Stomach (tissue), 4 donors: ENCODE measurements around the gene PRAMEF12.

Experiments
- CTCF ChIP-seq, 7 experiments: fragments of 450-650 bp in 4 of 7; fragments of 200-600 bp in 3 of 7; sonication (generic) in 3 of 7; IDR thresholded peaks; one replicate each; pipeline ENCODE4 v1.5.1; 2016 to 2019; ENCODE audit warnings: antibody characterized with exemption in 7 of 7, control low read depth in 2 of 7, mild to moderate bottlenecking in 1 of 7
- POLR2A ChIP-seq, 4 donors: fragments of 450-650 bp; IDR thresholded peaks; one replicate each; pipeline ENCODE4 v1.6.1; 2016; ENCODE audit warnings: antibody characterized with exemption in 4 of 4, control low read depth in 2 of 4, mild to moderate bottlenecking in 1 of 4, moderate library complexity in 1 of 4
- POLR2AphosphoS5 ChIP-seq, 3 donors: sonication (generic); formaldehyde crosslinking; IDR thresholded peaks; one replicate each; pipeline ENCODE4 v1.6.1; 2016; ENCODE audit warnings: antibody characterized with exemption in 3 of 3

- TF ChIP-seq POLR2A (IDR thresholded peaks at IDR 0.05): no peak
- no peak for TF ChIP-seq POLR2AphosphoS5 (IDR thresholded peaks at IDR 0.05)
- no peak for TF ChIP-seq CTCF (IDR thresholded peaks at IDR 0.05)
Measured at GRCh38 chr1:12745126-12745991, 28.2 kb upstream of the PRAMEF12 start.
